Measurements from ENCODE around the gene LPCAT1. TPM values are rescaled to one million over a fixed set of nuclear protein-coding genes. Genes with fewer than 3 reads are reported as not detected.

Gene LPCAT1
- total and polyA plus RNA-seq, 10 of the 15 experiments (the other 5 are each of a cell fraction or from before 2014, with no cell fraction given): 2.3 to 109 (median 72.7) TPM

GRCh38 chr5:1444361-1445189 is 79.2 kb downstream of the LPCAT1 start:
- no peaks in the 10 kb centered on the region for H3K36me3 ChIP-seq (ENCODE audit: control insufficient read depth in 2 of 2, insufficient read depth in 2 of 2, low read length in 1 of 2)
- H2AFZ ChIP-seq (ENCODE audit: control insufficient read depth, low read depth, low read length): no peak overlapping the region
- POLR2A ChIA-PET: no interaction called here
- H4K20me1 ChIP-seq (ENCODE audit: control insufficient read depth, insufficient read depth): no peaks in the 10 kb centered on the region
- DNase-seq (ENCODE audit: low read depth, low spot score): no peak
- no peak overlapping the region for H3K27ac ChIP-seq (ENCODE audit: control insufficient read depth, insufficient read depth)
- CTCF ChIA-PET: no interaction called here
- intact Hi-C loops (cut with micrococcal nuclease; ENCODE audit: unreplicated experiment): no loop called here
- RAD21 ChIA-PET (ENCODE audit: unreplicated experiment): no interaction called here
- 77% methylated on average over 50 of the region's 68 CpGs for WGBS (ENCODE audit: insufficient coverage, insufficient replicate concordance, low lambda C conversion rate, missing lambda C conversion rate)
- SMC1A ChIA-PET (ENCODE audit: uncharacterized antibody, unreplicated experiment): no interaction called here
- no peak overlapping the region for H3K4me3 ChIP-seq
- in situ Hi-C loops (cut with MboI): no loop called here
- no peak overlapping the region for H3K9ac ChIP-seq (ENCODE audit: control insufficient read depth, insufficient read depth, low read length)
- H3K9me3 ChIP-seq (replicated peaks; ENCODE audit: control insufficient read depth, insufficient read depth, low read length): no peaks in the 10 kb centered on the region; the same call in 2 of the 3 replicates
- no TSS peak for BruUV-seq (replicated peaks)
- FAIRE-seq: no peak
- TF ChIP-seq RUNX3 (IDR thresholded peaks at IDR 0.05; ENCODE audit: low read length): no peak
- peak; percentile 19 for TF ChIP-seq BCL3 (IDR thresholded peaks at IDR 0.05; ENCODE audit: borderline replicate concordance, insufficient read depth, low read depth, low read length, poor library complexity, severe bottlenecking)
- H3K4me1 ChIP-seq (ENCODE audit: control insufficient read depth, insufficient read depth, low read length): no peaks in the 10 kb centered on the region
- no peak overlapping the region for H3K4me2 ChIP-seq (ENCODE audit: control insufficient read depth, insufficient read depth)
- peaks cover 8% of the 10 kb centered on the region in 2 experiments for H3K27me3 ChIP-seq (replicated peaks in 1 of 2; ENCODE audit: control insufficient read depth in 2 of 2, insufficient read depth in 2 of 2, low read length in 1 of 2)
- no peaks in the 10 kb centered on the region for H3K79me2 ChIP-seq (ENCODE audit: control insufficient read depth, insufficient read depth, low read length)
- no peak for ATAC-seq

GRCh38 chr5:1443991-1444360 is 79.8 kb downstream of the LPCAT1 start:
- no peak overlapping the region for H3K4me3 ChIP-seq
- ChIA-PET RAD21 (ENCODE audit: unreplicated experiment) (no interaction called here), POLR2A (no interaction called here), CTCF (no interaction called here), SMC1A (ENCODE audit: uncharacterized antibody, unreplicated experiment) (no interaction called here)
- no peak for FAIRE-seq
- no peaks in the 10 kb centered on the region for H3K4me1 ChIP-seq (ENCODE audit: control insufficient read depth, insufficient read depth, low read length)
- no peaks in the 10 kb centered on the region for H3K36me3 ChIP-seq (ENCODE audit: control insufficient read depth in 2 of 2, insufficient read depth in 2 of 2, low read length in 1 of 2)
- BruUV-seq (replicated peaks): no TSS peak
- no peak for TF ChIP-seq NFYB (IDR thresholded peaks at IDR 0.05; ENCODE audit: insufficient read depth, low read depth, low read length)
- no peak for TF ChIP-seq BCLAF1 (IDR thresholded peaks at IDR 0.05)
- H3K27me3 ChIP-seq (replicated peaks in 1 of 2; ENCODE audit: control insufficient read depth in 2 of 2, insufficient read depth in 2 of 2, low read length in 1 of 2): peaks cover 8% of the 10 kb centered on the region in 2 experiments
- ATAC-seq: no peak
- H3K27ac ChIP-seq (ENCODE audit: control insufficient read depth, insufficient read depth): no peak overlapping the region
- intact Hi-C loops (cut with micrococcal nuclease; ENCODE audit: unreplicated experiment): no loop called here
- H2AFZ ChIP-seq (ENCODE audit: control insufficient read depth, low read depth, low read length): no peak overlapping the region
- in situ Hi-C loops (cut with MboI): no loop called here
- 75% methylated on average over 14 of the region's 15 CpGs for WGBS (ENCODE audit: insufficient coverage, insufficient replicate concordance, low lambda C conversion rate, missing lambda C conversion rate)
- H3K9ac ChIP-seq (ENCODE audit: control insufficient read depth, insufficient read depth, low read length): no peak overlapping the region
- H3K9me3 ChIP-seq (replicated peaks; ENCODE audit: control insufficient read depth, insufficient read depth, low read length): no peaks in the 10 kb centered on the region; the same call in 2 of the 3 replicates
- DNase-seq (ENCODE audit: low read depth, low spot score): no peak
- H4K20me1 ChIP-seq (ENCODE audit: control insufficient read depth, insufficient read depth): no peaks in the 10 kb centered on the region
- no peaks in the 10 kb centered on the region for H3K79me2 ChIP-seq (ENCODE audit: control insufficient read depth, insufficient read depth, low read length)
- no peak overlapping the region for H3K4me2 ChIP-seq (ENCODE audit: control insufficient read depth, insufficient read depth)
